Measurements from ENCODE around the gene PCMTD2.

PCMTD2 gene

GRCh38 chr20:64265201-64265600 lies 9.7 kb downstream of the PCMTD2 start:
- TF ChIP-seq MYC (IDR thresholded peaks at IDR 0.05; ENCODE audit: low read depth, low read length) (no peak), POLR2A (IDR thresholded peaks at IDR 0.05; ENCODE audit: extremely low read depth, insufficient read length) (no peak)
- TF ChIP-seq, protein P1, sequence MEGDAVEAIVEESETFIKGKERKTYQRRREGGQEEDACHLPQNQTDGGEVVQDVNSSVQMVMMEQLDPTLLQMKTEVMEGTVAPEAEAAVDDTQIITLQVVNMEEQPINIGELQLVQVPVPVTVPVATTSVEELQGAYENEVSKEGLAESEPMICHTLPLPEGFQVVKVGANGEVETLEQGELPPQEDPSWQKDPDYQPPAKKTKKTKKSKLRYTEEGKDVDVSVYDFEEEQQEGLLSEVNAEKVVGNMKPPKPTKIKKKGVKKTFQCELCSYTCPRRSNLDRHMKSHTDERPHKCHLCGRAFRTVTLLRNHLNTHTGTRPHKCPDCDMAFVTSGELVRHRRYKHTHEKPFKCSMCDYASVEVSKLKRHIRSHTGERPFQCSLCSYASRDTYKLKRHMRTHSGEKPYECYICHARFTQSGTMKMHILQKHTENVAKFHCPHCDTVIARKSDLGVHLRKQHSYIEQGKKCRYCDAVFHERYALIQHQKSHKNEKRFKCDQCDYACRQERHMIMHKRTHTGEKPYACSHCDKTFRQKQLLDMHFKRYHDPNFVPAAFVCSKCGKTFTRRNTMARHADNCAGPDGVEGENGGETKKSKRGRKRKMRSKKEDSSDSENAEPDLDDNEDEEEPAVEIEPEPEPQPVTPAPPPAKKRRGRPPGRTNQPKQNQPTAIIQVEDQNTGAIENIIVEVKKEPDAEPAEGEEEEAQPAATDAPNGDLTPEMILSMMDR (IDR thresholded peaks at IDR 0.05; ENCODE audit: low read depth, low read length), result no peak
- TF ChIP-seq, protein P2, sequence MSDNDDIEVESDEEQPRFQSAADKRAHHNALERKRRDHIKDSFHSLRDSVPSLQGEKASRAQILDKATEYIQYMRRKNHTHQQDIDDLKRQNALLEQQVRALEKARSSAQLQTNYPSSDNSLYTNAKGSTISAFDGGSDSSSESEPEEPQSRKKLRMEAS (IDR thresholded peaks at IDR 0.05; ENCODE audit: low read depth, low read length), result no peak
- no peak for DNase-seq (ENCODE audit: low read depth)
- no peak overlapping the region for H3K4me3 ChIP-seq (ENCODE audit: low read depth, low read length)

DNA sequence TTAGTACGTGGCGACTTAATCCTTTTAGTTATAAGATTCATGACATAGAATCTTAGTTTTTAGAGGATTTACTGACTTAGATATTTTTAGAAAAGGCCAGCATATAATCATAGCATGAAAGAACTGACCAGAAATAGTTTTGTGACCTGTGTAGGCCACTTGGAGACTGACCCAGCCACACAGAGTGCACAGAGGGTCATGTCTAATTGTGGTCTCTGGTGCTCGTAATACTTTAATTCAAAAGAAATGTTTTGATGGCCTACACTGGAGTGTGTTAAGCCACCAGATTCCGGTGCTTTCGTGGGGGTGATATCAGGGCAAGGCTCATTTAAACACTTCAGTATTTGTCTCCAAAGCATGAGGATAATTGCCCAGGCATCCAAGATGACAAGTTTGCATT lies 11.4 kb downstream of the PCMTD2 start:
- H3K4me3 ChIP-seq (ENCODE audit: low read depth, low read length), result no peak overlapping the region
- TF ChIP-seq, protein P2 (IDR thresholded peaks at IDR 0.05; ENCODE audit: low read depth, low read length), result no peak
- TF ChIP-seq MYC (IDR thresholded peaks at IDR 0.05; ENCODE audit: low read depth, low read length) (no peak), POLR2A (IDR thresholded peaks at IDR 0.05; ENCODE audit: extremely low read depth, insufficient read length) (no peak)
- TF ChIP-seq, protein P1 (IDR thresholded peaks at IDR 0.05; ENCODE audit: low read depth, low read length), result no peak
- no peak for DNase-seq (ENCODE audit: low read depth)

DNA sequence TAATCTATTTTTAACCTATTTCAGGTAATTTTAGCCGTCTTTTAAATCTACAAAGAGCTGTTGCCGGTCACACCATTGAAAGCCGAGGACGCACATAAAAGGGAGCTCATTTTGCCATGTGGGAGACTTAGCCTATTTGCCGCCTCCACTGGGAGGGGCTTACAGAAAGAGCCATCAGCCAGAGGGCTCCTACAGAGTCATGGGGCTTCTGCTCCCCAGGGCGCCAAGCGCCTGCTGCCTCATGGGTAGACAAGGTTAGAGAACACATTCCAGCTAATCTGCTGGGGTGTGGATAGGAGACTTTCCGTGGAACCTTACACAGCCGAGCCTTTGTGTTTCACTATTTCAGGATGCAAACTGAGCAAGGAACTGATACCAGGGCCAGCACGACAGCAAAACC lies 12.6 kb downstream of the PCMTD2 start:
- H3K4me3 ChIP-seq (ENCODE audit: low read depth, low read length), result no peak overlapping the region
- TF ChIP-seq MYC (IDR thresholded peaks at IDR 0.05; ENCODE audit: low read depth, low read length) (no peak), POLR2A (IDR thresholded peaks at IDR 0.05; ENCODE audit: extremely low read depth, insufficient read length) (no peak)
- TF ChIP-seq, protein P2 (IDR thresholded peaks at IDR 0.05; ENCODE audit: low read depth, low read length), result no peak
- TF ChIP-seq, protein P1 (IDR thresholded peaks at IDR 0.05; ENCODE audit: low read depth, low read length), result no peak

DNA sequence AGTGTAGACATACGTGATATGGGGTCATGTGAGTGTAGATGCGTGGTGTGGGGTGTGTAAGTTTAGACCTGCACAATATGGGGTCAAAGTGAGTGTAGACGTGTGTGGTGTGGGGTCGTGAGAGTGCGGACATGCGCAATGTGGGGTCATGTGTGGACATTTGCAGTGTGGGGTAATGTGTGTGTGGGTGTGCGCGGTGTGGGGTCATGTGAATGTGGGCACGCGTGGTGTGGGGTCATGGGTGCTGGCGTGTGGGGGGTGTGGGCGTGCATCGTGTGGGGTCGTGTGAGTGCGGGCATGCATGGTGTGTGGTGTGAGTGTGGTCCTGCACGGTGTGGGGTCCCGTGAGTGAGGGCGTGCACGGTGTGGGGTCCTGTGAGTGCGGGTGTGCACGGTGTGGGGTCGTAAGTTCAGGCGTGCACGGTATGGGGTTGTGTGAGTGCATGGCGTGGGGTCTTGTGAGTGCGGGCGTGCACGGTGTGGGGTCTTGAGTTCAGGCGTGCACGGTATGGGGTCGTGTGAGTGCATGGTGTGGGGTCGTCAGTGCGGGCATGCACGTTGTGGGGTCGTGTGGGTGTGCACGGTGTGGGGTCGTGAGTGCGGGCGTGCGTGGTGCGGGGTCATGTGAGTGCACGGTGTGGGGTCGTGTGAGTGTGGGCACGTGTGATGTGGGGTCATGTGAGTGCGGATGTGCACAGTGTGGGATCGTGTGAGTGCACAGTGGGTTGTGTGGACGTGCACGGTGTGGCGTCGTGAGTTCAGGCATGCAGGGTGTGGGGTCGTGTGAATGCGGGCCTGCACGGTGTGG lies 14.3 kb downstream of the PCMTD2 start:
- DNase-seq (ENCODE audit: low read depth), result no peak
- no peak overlapping the region for H3K4me3 ChIP-seq (ENCODE audit: low read depth, low read length)
- TF ChIP-seq, protein P2 (IDR thresholded peaks at IDR 0.05; ENCODE audit: low read depth, low read length), result no peak
- TF ChIP-seq POLR2A (IDR thresholded peaks at IDR 0.05; ENCODE audit: extremely low read depth, insufficient read length) (no peak), MYC (IDR thresholded peaks at IDR 0.05; ENCODE audit: low read depth, low read length) (no peak)
- TF ChIP-seq, protein P1 (IDR thresholded peaks at IDR 0.05; ENCODE audit: low read depth, low read length), result no peak

More for the DNA sequence above, 12.6 kb downstream of the PCMTD2 start:
- DNase-seq (ENCODE audit: low read depth), result no peak

GRCh38 chr20:64271636-64272035 lies 16.1 kb downstream of the PCMTD2 start:
- TF ChIP-seq, protein P1 (IDR thresholded peaks at IDR 0.05; ENCODE audit: low read depth, low read length), result no peak
- TF ChIP-seq MYC (IDR thresholded peaks at IDR 0.05; ENCODE audit: low read depth, low read length), result no peak
- TF ChIP-seq, protein P2 (IDR thresholded peaks at IDR 0.05; ENCODE audit: low read depth, low read length), result no peak
- TF ChIP-seq POLR2A (IDR thresholded peaks at IDR 0.05; ENCODE audit: extremely low read depth, insufficient read length), result no peak
- no peak overlapping the region for H3K4me3 ChIP-seq (ENCODE audit: low read depth, low read length)
- no peak for DNase-seq (ENCODE audit: low read depth)
